GM20000 (cell line): ENCODE results near the gene ARHGAP40.
A peak's percentile ranks its signal among the peaks of the same experiment; 100 is the strongest.

Source experiments
- DNase-seq: peaks from one replicate; pipeline ENCODE4 v3.0.0; 2012; ENCODE audit warnings: low spot score
- TF ChIP-seq, protein P1 (sequence below): IDR thresholded peaks from 2 replicates; pipeline ENCODE4 v1.5.1; 2012; ENCODE audit warnings: mild to moderate bottlenecking, control low read depth; ENCODE audit errors: extremely low read depth, missing control alignments

ARHGAP40 gene

DNA sequence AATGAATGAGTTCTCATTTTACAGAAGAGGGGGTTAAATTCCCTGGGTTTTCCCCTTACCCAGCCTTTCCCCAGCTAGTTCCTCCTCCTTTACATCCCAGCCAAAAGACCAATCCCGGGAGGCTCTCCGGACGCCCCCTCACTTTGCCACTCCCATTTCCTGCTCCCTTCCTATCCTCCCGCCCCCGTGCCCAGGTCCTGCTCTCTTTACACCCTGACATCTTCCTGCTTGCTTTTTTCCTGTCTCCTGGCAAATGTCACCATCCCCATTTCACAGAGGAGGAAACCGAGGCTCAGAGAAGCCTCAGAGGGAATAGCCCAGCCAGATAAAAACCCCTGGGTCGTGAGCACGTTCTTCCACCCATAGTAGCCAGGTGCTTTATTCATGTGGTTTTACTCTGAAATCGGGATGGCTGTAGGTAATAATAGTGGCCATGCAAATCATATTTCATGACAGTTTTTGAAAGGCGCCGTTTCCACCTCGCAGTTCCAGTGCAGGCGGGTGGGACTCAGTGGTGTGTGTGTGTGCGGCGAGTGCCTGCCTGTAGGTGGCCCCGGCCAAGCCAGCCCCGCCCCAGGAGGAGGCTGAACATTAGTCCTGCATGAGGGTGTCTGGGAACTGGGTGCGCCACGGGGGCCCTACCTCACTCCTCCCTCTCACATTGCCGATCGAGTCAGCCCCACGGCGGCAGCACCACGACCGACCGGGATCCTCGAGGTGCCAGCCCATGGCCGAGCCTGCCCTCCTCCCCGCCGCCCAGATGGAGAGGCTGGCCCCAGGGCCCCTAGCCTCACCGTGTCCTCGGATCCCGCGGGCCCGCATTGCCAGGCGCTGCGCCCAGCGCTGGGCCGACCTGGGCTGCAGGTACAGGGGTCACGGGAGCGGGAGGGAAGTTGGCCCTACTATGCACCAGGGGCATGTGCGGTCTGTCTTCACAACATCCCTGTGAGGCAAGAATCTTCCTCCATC, at the start of gene ARHGAP40:
Gene ARHGAP40 (plus strand): TSS at position 594 of the 969 bp plus-strand sequence.
- peak; percentile 69 for DNase-seq

DNA sequence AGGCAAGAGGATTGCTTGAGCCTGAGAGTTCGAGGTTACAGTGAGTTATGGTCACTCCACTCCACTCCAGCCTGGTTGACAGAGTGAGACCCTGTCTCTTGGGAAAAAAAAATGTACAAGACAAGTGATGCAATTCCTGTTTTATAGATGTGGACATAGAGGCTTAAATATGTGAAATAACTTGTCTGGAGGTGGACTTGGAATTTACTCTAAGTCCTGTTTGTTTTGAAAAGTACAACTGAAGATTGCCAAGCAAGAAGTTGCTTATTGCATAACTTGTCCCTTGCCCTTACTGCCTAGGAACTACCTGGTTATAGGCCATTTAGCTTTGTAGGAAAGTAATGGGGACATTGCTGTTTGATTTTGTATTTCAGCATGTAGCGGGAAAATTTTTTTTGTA, 46.6 kb upstream of the ARHGAP40 start:
- TF ChIP-seq, protein P1, sequence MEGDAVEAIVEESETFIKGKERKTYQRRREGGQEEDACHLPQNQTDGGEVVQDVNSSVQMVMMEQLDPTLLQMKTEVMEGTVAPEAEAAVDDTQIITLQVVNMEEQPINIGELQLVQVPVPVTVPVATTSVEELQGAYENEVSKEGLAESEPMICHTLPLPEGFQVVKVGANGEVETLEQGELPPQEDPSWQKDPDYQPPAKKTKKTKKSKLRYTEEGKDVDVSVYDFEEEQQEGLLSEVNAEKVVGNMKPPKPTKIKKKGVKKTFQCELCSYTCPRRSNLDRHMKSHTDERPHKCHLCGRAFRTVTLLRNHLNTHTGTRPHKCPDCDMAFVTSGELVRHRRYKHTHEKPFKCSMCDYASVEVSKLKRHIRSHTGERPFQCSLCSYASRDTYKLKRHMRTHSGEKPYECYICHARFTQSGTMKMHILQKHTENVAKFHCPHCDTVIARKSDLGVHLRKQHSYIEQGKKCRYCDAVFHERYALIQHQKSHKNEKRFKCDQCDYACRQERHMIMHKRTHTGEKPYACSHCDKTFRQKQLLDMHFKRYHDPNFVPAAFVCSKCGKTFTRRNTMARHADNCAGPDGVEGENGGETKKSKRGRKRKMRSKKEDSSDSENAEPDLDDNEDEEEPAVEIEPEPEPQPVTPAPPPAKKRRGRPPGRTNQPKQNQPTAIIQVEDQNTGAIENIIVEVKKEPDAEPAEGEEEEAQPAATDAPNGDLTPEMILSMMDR, result no peak
- no peak for DNase-seq

More for the DNA sequence above, at the start of gene ARHGAP40:
- TF ChIP-seq, protein P1, result no peak

DNA sequence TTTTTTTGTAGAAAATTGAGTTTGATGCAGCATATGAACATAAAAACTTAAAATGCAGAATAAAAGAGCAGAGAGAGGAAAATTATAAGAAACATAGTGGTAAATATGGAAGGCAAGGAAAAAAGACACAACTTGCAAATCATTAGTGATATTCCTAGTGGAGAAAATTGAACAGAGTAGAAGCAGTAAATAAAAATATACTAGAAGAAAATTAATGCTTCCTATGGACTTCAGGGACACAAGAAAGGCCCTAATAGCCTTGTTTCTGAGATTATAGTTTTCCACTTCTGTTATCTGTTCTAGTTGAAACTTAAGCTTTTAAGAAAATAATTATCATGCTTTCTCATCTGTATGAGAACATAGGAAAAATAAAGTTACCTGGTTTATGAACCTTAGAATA, 46.2 kb upstream of the ARHGAP40 start:
- TF ChIP-seq, protein P1, result no peak
- no peak for DNase-seq

DNA sequence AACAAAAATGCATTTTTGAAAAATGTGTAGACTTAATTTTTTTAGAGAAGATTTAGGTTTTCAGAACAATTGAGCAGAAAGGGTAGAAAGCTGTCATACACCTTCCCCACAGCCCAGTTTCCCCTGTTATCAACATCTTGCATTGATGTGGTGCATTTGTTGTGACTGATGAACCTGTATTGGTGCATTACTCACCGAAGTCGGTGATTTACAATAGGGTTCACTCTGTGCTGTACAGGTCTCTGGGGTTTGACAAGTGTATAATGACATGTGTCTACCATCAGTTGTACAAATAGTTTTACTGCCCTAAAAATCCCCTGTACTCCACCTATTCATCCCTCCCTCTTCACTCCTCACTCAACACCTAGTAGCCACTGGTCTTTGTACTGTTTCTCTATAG, 44.4 kb upstream of the ARHGAP40 start:
- no peak for DNase-seq
- TF ChIP-seq, protein P1, result no peak

DNA sequence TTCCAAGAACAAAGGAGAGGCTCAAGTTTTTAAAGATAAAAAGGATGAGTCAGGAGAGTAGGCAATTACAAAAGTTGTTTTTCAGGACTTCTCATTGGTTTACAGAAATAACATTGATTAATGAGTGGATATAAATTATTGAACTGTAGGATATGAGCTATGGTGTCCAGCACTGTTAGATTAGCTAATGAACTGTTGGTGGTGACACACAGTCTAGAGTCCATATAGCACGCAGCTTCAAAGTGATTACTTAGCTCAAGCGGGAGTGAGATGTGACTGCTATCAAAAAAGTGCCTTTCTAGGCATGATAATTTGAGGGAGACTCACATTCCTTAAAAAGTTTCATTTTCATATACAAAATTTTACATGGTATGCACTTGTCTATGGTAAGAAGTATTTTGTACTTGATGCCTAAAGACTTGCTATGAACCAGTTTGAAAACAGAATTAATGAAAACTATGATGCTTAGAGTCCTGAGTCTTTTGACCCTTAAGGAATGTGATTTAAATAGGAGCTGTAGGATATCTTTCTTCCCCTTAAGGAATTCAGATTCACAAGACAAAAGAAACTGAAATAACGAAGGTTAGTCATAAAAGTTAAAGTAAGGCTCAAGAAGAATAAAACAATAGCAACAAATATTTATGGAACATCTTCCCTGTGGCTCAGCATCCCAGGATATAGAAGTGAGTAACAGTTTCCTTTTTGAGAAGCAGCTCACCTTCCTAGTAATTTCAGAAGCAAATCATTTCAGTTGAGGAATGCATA, 42.8 kb upstream of the ARHGAP40 start:
- no peak for DNase-seq
- TF ChIP-seq, protein P1, result no peak

DNA sequence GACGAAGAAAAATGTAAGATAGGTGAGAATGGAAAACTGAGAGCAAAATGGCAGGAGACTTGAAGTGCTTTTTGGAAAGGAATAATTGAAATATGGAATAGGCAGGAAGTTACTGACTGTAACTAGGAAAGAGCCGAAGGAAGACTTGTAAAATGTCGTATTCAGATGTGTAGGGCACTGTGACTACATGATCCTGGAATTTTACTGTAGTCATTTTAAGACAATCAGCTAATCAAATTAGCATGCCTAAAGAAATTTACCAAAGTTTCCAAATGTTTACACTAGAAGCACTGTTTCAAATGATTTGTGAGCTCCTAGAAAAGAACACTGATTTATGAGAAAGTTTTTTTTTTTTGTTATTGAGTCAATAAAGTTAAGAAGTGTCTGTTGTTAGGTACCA, 41.8 kb upstream of the ARHGAP40 start:
- TF ChIP-seq, protein P1, result no peak
- no peak for DNase-seq
